Mononuclear cell (primary cell): ENCODE data around the gene SLC1A2. TPM values are rescaled to one million over a fixed set of nuclear protein-coding genes. Genes with fewer than 3 reads are reported as not detected.

Experiments used
- H3K27me3 ChIP-seq: 2 replicates; pipeline ENCODE4 v1.6.0; 2011; ENCODE audit warnings: low read length, control low read depth; ENCODE audit not compliant: insufficient read depth
- H3K4me1 ChIP-seq: 2 replicates; pipeline ENCODE4 v1.5.1; 2011; ENCODE audit warnings: mild to moderate bottlenecking, low read length, control low read depth; ENCODE audit not compliant: insufficient read depth
- H3K4me3 ChIP-seq: 2 replicates; pipeline ENCODE4 v1.5.1; 2011; ENCODE audit warnings: mild to moderate bottlenecking, low read length, moderate library complexity
- H3K9me3 ChIP-seq: 2 replicates; pipeline ENCODE4 v1.5.1; 2011; ENCODE audit warnings: low read depth, mild to moderate bottlenecking, control low read depth, low read length
- total RNA-seq: library from RNA; depleted of rRNA; stranded (reverse); fragments of >200 nt; gene quantifications from one replicate; pipeline ENCODE4 v1.2.3, GENCODE V29; 2012

SLC1A2 gene
- total RNA-seq, 1 donor: 2.0 TPM

DNA sequence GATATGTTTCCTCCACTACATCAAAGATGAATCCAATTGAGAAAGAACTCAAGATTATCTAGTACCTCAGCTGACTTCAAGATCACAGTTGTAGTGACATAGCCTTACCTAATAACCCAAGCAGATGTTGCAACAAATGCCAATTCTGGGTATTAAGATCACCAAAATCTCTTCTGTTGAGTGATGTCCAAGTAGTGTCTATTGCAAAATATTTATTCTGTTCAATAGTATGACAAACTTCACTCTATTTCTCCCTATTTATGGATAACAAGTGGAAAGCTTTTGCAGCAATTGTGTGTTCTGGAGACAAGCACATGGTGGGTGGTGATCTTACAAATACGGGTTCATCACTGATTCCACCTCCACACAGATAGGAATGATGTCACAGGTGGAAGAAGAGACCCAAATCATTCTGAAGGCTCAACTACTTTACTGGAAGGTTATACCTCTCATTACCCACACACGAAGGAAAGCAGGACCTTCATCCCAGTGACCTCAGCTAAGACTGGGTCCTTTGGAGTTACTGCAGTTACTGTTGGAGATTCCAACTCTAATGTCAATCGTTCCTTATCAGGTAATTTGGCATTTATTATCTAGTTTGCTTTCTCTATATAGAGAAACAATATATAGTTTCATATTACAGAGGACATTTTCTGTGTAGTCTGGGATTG, 208.3 kb downstream of the SLC1A2 start:
- H3K4me3 ChIP-seq: no peak overlapping the region
- H3K9me3 ChIP-seq: no peaks in the 10 kb centered on the region
- no peaks in the 10 kb centered on the region for H3K27me3 ChIP-seq
- H3K4me1 ChIP-seq: peaks cover 53% of the 10 kb centered on the region

DNA sequence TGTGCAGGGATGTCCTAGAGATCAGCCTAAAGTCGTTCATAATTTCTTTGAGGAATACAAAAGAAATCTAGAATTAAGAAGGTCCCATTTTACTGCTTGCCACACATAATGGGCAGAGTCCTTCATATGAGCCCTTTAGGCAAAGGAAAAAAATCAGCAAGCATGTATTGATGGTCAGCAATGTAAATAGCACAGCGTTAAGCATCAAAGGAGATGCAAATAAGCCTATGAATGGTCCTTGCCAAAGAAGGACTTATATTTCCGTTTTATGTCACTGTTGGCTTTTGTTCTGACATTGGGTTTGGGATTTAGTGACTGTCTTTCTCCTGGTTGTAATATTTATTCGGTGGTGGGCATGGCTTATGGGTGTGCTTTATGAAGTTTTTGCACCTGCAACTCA, 210.6 kb downstream of the SLC1A2 start:
- no peaks in the 10 kb centered on the region for H3K27me3 ChIP-seq
- H3K9me3 ChIP-seq: no peaks in the 10 kb centered on the region
- H3K4me3 ChIP-seq: no peak overlapping the region
- peaks cover 44% of the 10 kb centered on the region for H3K4me1 ChIP-seq

DNA sequence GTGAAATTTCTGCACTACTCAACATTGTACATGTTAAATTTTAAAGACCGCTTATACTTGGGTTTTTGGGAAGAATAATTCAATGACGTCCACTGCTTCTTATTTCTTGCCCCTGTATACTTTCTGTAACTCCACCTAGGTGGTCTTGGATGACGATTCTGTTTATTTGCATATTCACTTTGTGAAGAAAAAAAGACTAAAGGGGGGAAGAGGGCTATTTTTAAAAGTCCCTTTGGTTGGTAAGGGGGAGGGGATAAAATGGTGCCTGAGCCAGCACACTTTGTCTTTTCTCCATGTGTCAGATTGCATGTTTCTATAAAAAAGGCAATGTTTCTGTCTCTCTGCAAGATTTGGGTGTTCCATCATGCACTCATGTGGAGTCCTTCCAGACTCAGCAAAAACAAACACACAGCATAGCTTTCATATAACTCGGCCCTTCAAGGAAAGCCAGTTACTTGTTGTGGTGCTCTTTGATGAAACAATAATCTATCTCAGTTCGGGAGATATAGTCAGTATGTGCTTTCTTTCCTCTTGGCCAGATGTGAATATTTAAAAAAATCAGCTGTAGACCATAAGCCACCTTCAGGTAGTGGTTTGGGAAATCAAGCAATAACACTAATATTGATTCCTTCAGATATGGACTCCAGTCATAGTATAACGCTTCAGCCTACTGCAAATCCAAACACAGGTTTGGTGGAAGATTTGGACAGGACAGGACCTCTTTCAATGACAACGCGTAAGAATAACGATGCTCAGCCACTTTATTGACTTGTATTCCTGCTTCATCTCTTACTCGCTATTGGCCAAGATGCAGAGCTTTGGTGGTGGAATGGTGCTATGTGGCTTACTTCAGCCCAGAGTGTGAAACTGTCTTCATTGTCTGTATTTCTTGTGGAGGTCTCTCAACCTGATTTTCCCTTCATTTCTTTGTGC, 211.6 kb downstream of the SLC1A2 start:
- Histone ChIP-seq H3K4me3 (no peak overlapping the region), H3K27me3 (no peaks in the 10 kb centered on the region), H3K4me1 (peaks cover 34% of the 10 kb centered on the region), H3K9me3 (no peaks in the 10 kb centered on the region)

DNA sequence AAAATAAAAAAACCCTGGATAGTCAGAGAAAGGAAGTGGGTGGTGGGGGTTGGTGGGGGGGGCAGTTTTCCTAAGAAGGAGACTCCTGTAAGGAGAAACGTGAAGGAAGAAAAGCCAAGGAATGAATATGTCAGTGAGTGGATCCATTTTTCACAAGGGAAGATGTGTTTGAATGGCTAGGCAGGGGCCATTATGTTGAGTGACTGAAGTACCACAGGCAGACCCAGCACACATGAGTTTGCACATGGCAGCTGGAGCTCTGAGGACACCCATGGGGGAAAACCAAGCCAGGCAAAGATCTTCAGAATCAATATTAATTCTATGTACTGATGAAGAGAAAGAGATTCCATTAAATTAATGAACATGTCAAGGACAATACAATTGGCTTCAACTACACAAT, 212.7 kb downstream of the SLC1A2 start:
- Histone ChIP-seq H3K4me1 (peaks cover 27% of the 10 kb centered on the region), H3K27me3 (no peaks in the 10 kb centered on the region), H3K4me3 (no peak overlapping the region), H3K9me3 (no peaks in the 10 kb centered on the region)

DNA sequence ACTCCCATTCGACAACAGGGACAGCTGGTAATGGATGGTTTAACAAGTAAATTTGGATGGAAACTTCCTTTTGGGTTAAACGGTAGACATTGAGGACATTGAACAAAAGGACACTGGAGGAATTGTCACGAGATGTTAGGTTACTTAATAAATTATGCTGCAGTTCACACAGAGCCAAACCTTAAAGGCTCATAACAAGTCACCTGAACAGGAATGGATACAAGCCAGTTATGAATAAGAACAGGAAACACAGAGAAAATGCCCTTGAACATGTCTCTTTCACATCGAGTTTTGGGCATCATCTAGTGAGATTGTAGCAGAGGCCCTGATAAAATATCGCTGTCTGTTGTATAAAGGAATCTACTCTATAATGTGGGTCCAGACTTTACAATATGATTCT, 214.7 kb downstream of the SLC1A2 start:
- no peaks in the 10 kb centered on the region for H3K9me3 ChIP-seq

More for the DNA sequence above, 214.7 kb downstream of the SLC1A2 start:
- no peak overlapping the region for H3K4me3 ChIP-seq
- H3K4me1 ChIP-seq: peaks cover 15% of the 10 kb centered on the region
- no peaks in the 10 kb centered on the region for H3K27me3 ChIP-seq

Other genes with a start within 250 kb of the SLC1A2 start
- gene PAMR1, start 106.1 kb upstream of the SLC1A2 start, total RNA-seq: 0.10 TPM
- gene FJX1, start 198.9 kb upstream of the SLC1A2 start, total RNA-seq: not detected
- 21.2 TPM for gene TRIM44, start 243.2 kb upstream of the SLC1A2 start, total RNA-seq